CD4-positive, alpha-beta memory T cell (primary cell): Measurements from ENCODE around the gene CYREN. TPM values are rescaled to one million over a fixed set of nuclear protein-coding genes. Genes with fewer than 3 reads are reported as not detected.
A peak's percentile ranks its signal among the peaks of the same experiment; 100 is the strongest.

Experiments used
- CTCF ChIA-PET: fragments of 350-600 bp; sonication (Branson Sonifier 250); formaldehyde crosslinking; loops from one replicate; lab custom pipeline; 2021; ENCODE audit warnings: inconsistent platforms; ENCODE audit not compliant: partially characterized antibody; lab: Charles Lee
- POLR2A ChIA-PET: fragments of 350-600 bp; sonication (Branson Sonifier 250); formaldehyde crosslinking; loops from one replicate; lab custom pipeline; 2021; ENCODE audit not compliant: partially characterized antibody; lab: Charles Lee
- DNase-seq, 5 donors: peaks; one replicate each; pipeline versions ENCODE4 v3.0.0 to v3.0.0-alpha.2; 2020 to 2022; ENCODE audit warnings: mixed read lengths in 1 of 5
- H3K27ac ChIP-seq: one replicate; pipeline ENCODE4 v1.7.0; 2013; ENCODE audit warnings: low read depth, low read length
- H3K27me3 ChIP-seq: 2 replicates; pipeline ENCODE4 v1.7.0; 2013; ENCODE audit warnings: mild to moderate bottlenecking, low read length, moderate library complexity; ENCODE audit not compliant: insufficient read depth
- H3K36me3 ChIP-seq: 2 replicates; pipeline ENCODE4 v1.7.0; 2013; ENCODE audit warnings: mild to moderate bottlenecking, low read length, moderate library complexity; ENCODE audit not compliant: insufficient read depth
- H3K4me1 ChIP-seq: 2 replicates; pipeline ENCODE4 v1.7.0; 2013; ENCODE audit warnings: mild to moderate bottlenecking, low read length, moderate library complexity; ENCODE audit not compliant: insufficient read depth
- H3K4me3 ChIP-seq, 2 donors: one replicate each; pipeline ENCODE4 v1.7.0; 2013; ENCODE audit warnings: low read length in 2 of 2, mild to moderate bottlenecking in 1 of 2
- H3K9me3 ChIP-seq, 2 donors: one replicate each; pipeline ENCODE4 v1.7.0; 2013; ENCODE audit warnings: low read length in 2 of 2, control low read depth in 1 of 2; ENCODE audit not compliant: control insufficient read depth in 1 of 2
- H3K27ac Mint-ChIP-seq, 7 donors: one replicate each; pipeline ENCODE4 v1.8.0; 2020 to 2021; ENCODE audit warnings: mixed read lengths in 7 of 7, mild to moderate bottlenecking in 6 of 7, inconsistent platforms in 3 of 7, moderate library complexity in 3 of 7
- H3K27me3 Mint-ChIP-seq, 2 donors: one replicate each; pipeline ENCODE4 v1.8.0; 2020 to 2021; ENCODE audit warnings: mixed read lengths in 2 of 2
- H3K36me3 Mint-ChIP-seq, 2 donors: one replicate each; pipeline ENCODE4 v1.8.0; 2020 to 2021; ENCODE audit warnings: mixed read lengths in 2 of 2, inconsistent platforms in 1 of 2, mild to moderate bottlenecking in 1 of 2
- H3K4me1 Mint-ChIP-seq, 4 donors: one replicate each; pipeline ENCODE4 v1.8.0; 2020 to 2021; ENCODE audit warnings: mixed read lengths in 4 of 4, mild to moderate bottlenecking in 1 of 4
- H3K4me3 Mint-ChIP-seq, 8 donors: one replicate each; pipeline ENCODE4 v1.8.0; 2020 to 2021; ENCODE audit warnings: mixed read lengths in 8 of 8, mild to moderate bottlenecking in 7 of 8, moderate library complexity in 6 of 8, inconsistent platforms in 3 of 8
- H3K9me3 Mint-ChIP-seq, 8 donors: one replicate each; pipeline ENCODE4 v1.8.0; 2020 to 2021; ENCODE audit warnings: mixed read lengths in 8 of 8, mild to moderate bottlenecking in 5 of 8, inconsistent platforms in 3 of 8, moderate library complexity in 1 of 8
- intact Hi-C: fragments of 100-400 bp; cut with micrococcal nuclease; formaldehyde crosslinking; loops from one replicate; pipeline ENCODE4 v1.15.1; 2023
- polyA plus RNA-seq, 2 donors: library from polyadenylated mRNA; unstranded; fragments of 300-500 nt; fragmentation: Illumina TruSeq; gene quantifications; one replicate each; pipeline ENCODE4 v1.2.3, GENCODE V29; 2021
- total RNA-seq, 2 experiments: library from RNA; stranded (reverse); gene quantifications; one replicate each; pipeline ENCODE4 v1.2.3, GENCODE V29; 2021

The CYREN gene
- total and polyA plus RNA-seq, 4 experiments from 2014 or later: 35.2 to 52.9 (median 45.9) TPM

- intact Hi-C loops: no loop called here
- H3K27ac Mint-ChIP-seq: peak overlapping the region in 1 of 7 donors; percentile 3
Measured at GRCh38 chr7:135189961-135190360, 19.5 kb upstream of the CYREN start.

DNA sequence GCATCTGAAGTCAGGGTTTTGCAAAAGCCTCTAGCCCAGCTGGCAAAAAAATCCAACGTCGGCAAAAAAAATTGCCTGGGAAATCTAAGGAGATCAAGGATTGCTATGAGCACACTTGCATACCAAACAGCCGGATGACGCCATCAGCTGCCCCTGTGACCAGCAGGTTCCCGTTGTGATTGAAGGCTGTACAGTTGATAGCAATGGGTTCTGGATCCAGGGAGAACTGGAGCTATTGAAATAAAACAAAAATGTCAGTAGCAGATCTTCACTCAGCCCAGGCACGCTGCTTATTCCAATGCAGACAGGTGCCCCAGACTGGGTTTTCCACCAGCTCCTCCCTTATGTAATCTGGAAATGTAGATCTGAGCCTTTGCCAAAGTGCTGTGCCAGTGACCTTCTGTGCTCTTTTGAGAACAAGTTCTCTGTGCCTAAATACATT, 18.7 kb upstream of the CYREN start:
- peaks cover 48% of the 10 kb centered on the region for H3K36me3 ChIP-seq
- Mint-ChIP-seq H3K9me3 (peaks cover 0 to 2% (median 0%) of the 10 kb centered on the region in 8 donors), H3K4me1 (peaks cover 0 to 5% (median 1%) of the 10 kb centered on the region in 4 donors), H3K27me3 (no peaks in the 10 kb centered on the region), H3K4me3 (peak overlapping the region in 1 of 8 donors; percentile 10), H3K36me3 (peaks cover 89 to 92% of the 10 kb centered on the region in 2 donors), H3K27ac (no peak overlapping the region)
- no peaks in the 10 kb centered on the region for H3K9me3 ChIP-seq
- H3K4me1 ChIP-seq: no peaks in the 10 kb centered on the region
- DNase-seq: no peak
- H3K27ac ChIP-seq: no peak overlapping the region
- no peak overlapping the region for H3K4me3 ChIP-seq
- POLR2A ChIA-PET: no interaction called here
- intact Hi-C loops: no loop called here
- H3K27me3 ChIP-seq: no peaks in the 10 kb centered on the region
- CTCF ChIA-PET: interaction anchor here (1.2 to 1.5 kb wide), 3 partner anchors 9 to 203 kb away, joined by 3 to 6 read pairs (median 4); partner anchors contain the start of genes AGBL3 and WDR91

More at GRCh38 chr7:135189961-135190360, 19.5 kb upstream of the CYREN start:
- no peak for DNase-seq
- H3K4me1 Mint-ChIP-seq: peaks cover 0 to 5% (median 1%) of the 10 kb centered on the region in 4 donors
- no peak overlapping the region for H3K4me3 Mint-ChIP-seq
- Histone ChIP-seq H3K9me3 (no peaks in the 10 kb centered on the region), H3K4me1 (no peaks in the 10 kb centered on the region), H3K27ac (no peak overlapping the region), H3K4me3 (no peak overlapping the region), H3K36me3 (peaks cover 54% of the 10 kb centered on the region), H3K27me3 (no peaks in the 10 kb centered on the region)
- POLR2A ChIA-PET: no interaction called here
- no peaks in the 10 kb centered on the region for H3K9me3 Mint-ChIP-seq
- CTCF ChIA-PET: interaction anchor here (1.2 to 1.5 kb wide), 3 partner anchors 9 to 204 kb away, joined by 3 to 6 read pairs (median 4); partner anchors contain the start of genes AGBL3 and WDR91
- peaks cover 89 to 91% of the 10 kb centered on the region in 2 donors for H3K36me3 Mint-ChIP-seq
- H3K27me3 Mint-ChIP-seq: no peaks in the 10 kb centered on the region

DNA sequence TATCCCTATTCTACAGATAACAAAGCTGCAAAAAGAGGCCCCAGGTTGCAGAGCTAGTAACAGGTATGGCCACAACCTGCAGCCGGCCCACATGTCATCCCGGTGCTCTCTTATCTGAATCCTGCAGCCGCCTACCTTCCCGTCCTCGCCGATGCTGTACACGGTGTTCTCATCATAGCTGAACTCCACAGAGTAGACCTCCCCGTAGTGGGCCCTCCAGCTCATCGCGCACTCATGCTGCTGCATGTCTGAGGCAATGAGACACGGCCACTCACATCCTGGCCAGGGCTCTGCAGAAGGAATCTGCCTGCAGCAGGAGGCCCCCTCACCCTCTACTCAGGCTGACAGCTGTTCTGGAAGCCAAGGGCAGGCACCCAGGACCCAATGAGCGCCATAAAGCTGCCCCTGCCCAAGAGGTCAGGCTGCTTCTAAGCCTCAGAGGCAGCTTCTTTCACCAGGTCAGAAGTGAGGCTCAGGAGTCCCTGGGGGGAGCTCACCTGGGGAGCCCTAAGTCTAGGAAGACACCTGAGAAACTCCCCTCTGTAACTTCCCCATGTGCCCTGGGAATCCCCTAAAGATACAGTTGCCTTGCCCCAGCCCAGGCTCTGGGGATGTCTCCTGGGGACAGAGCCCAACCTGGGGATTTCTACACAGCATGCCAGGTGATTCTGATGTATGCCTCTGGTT, 17.9 kb upstream of the CYREN start:
- H3K4me3 Mint-ChIP-seq: no peak overlapping the region
- no peak overlapping the region for H3K27ac ChIP-seq
- H3K36me3 Mint-ChIP-seq: peaks cover 89 to 92% of the 10 kb centered on the region in 2 donors
- no peak for DNase-seq
- ChIA-PET POLR2A (interaction anchor here (0.7 kb wide), 1 partner anchor 94 kb away, joined by 3 read pairs; no protein-coding TSS in a partner anchor), CTCF (interaction anchor here (1.5 kb wide), 1 partner anchor 203 kb away, joined by 6 read pairs; the partner anchor contains the start of gene AGBL3)
- H3K4me1 Mint-ChIP-seq: peaks cover 0 to 5% (median 1%) of the 10 kb centered on the region in 4 donors
- no peaks in the 10 kb centered on the region for H3K9me3 ChIP-seq
- peak overlapping the region in 1 of 7 donors; percentile 43 for H3K27ac Mint-ChIP-seq
- H3K4me1 ChIP-seq: no peaks in the 10 kb centered on the region
- intact Hi-C loops: no loop called here
- H3K27me3 Mint-ChIP-seq: no peaks in the 10 kb centered on the region
- peaks cover 1 to 9% (median 3%) of the 10 kb centered on the region in 8 donors for H3K9me3 Mint-ChIP-seq
- H3K36me3 ChIP-seq: peaks cover 43% of the 10 kb centered on the region
- no peaks in the 10 kb centered on the region for H3K27me3 ChIP-seq
- H3K4me3 ChIP-seq: no peak overlapping the region

GRCh38 chr7:135186841-135187253, 16.3 kb upstream of the CYREN start:
- Histone ChIP-seq H3K9me3 (peaks cover 0 to 4% of the 10 kb centered on the region in 2 donors), H3K27ac (no peak overlapping the region), H3K4me1 (no peaks in the 10 kb centered on the region), H3K4me3 (no peak overlapping the region), H3K27me3 (no peaks in the 10 kb centered on the region), H3K36me3 (peaks cover 32% of the 10 kb centered on the region)
- Mint-ChIP-seq H3K9me3 (peaks cover 2 to 23% (median 18%) of the 10 kb centered on the region in 8 donors), H3K4me3 (no peak overlapping the region), H3K4me1 (peaks cover 0 to 4% (median 1%) of the 10 kb centered on the region in 4 donors), H3K27me3 (no peaks in the 10 kb centered on the region), H3K36me3 (peaks cover 86 to 88% of the 10 kb centered on the region in 2 donors), H3K27ac (no peak overlapping the region)
- POLR2A ChIA-PET: interaction anchor here (1.4 kb wide), 1 partner anchor 16 kb away, joined by 3 read pairs; the partner anchor contains the start of gene CYREN
- intact Hi-C loops: no loop called here
- CTCF ChIA-PET: interaction anchor here (1.8 kb wide), 1 partner anchor 16 kb away, joined by 8 read pairs; the partner anchor contains the start of gene CYREN
- DNase-seq: no peak

GRCh38 chr7:135186261-135186540, 15.7 kb upstream of the CYREN start:
- H3K9me3 Mint-ChIP-seq: peaks cover 2 to 30% (median 23%) of the 10 kb centered on the region in 8 donors
- no peak overlapping the region for H3K27ac Mint-ChIP-seq
- intact Hi-C loops: no loop called here
- peaks cover 0 to 10% of the 10 kb centered on the region in 2 donors for H3K9me3 ChIP-seq
- no peaks in the 10 kb centered on the region for H3K4me1 ChIP-seq
- no peak overlapping the region for H3K27ac ChIP-seq
- no peaks in the 10 kb centered on the region for H3K27me3 Mint-ChIP-seq
- H3K36me3 ChIP-seq: peaks cover 32% of the 10 kb centered on the region
- ChIA-PET CTCF (interaction anchor here (1.8 kb wide), 1 partner anchor 16 kb away, joined by 8 read pairs; the partner anchor contains the start of gene CYREN), POLR2A (interaction anchor here (1.4 kb wide), 1 partner anchor 15 kb away, joined by 3 read pairs; the partner anchor contains the start of gene CYREN)
- no peak overlapping the region for H3K4me3 Mint-ChIP-seq
- peaks cover 0 to 2% (median 0%) of the 10 kb centered on the region in 4 donors for H3K4me1 Mint-ChIP-seq
- no peak overlapping the region for H3K4me3 ChIP-seq
- no peak for DNase-seq
- no peaks in the 10 kb centered on the region for H3K27me3 ChIP-seq
- H3K36me3 Mint-ChIP-seq: peaks cover 87 to 89% of the 10 kb centered on the region in 2 donors

GRCh38 chr7:135185471-135186260, 15.2 kb upstream of the CYREN start:
- Histone ChIP-seq H3K9me3 (peaks cover 0 to 15% of the 10 kb centered on the region in 2 donors), H3K4me1 (no peaks in the 10 kb centered on the region), H3K4me3 (no peak overlapping the region), H3K36me3 (peaks cover 32% of the 10 kb centered on the region), H3K27me3 (no peaks in the 10 kb centered on the region), H3K27ac (no peak overlapping the region)
- intact Hi-C loops: no loop called here
- Mint-ChIP-seq H3K4me3 (no peak overlapping the region), H3K4me1 (peaks cover 0 to 2% (median 0%) of the 10 kb centered on the region in 4 donors), H3K27ac (peak overlapping the region in 3 of 7 donors; percentile 16 to 77 (median 57)), H3K27me3 (no peaks in the 10 kb centered on the region), H3K9me3 (peaks cover 6 to 35% (median 29%) of the 10 kb centered on the region in 8 donors), H3K36me3 (peaks cover 87% of the 10 kb centered on the region in 2 donors)
- DNase-seq: no peak
- CTCF ChIA-PET: interaction anchor here (1.8 kb wide), 1 partner anchor 15 kb away, joined by 8 read pairs; the partner anchor contains the start of gene CYREN
- POLR2A ChIA-PET: interaction anchor here (1.4 kb wide), 1 partner anchor 15 kb away, joined by 3 read pairs; the partner anchor contains the start of gene CYREN
